NCI-H1417 treated with DMSO at 0.1 percent for 48 hours (cell line): ENCODE measurements around the gene ZNF503.

Source experiments
- DNase-seq: peaks from one replicate; lab custom pipeline; 2025; lab: John Stamatoyannopoulos, UW

ZNF503 gene

GRCh38 chr10:75401569-75402485, at the start of gene ZNF503:
TSS of gene ZNF503 (minus strand) at chr10:75401764. CDS start at chr10:75401419, 345 bp downstream.
- peak; percentile 71 for DNase-seq

GRCh38 chr10:75450644-75451640, 49.4 kb upstream of the ZNF503 start:
- DNase-seq: peak; percentile 16

GRCh38 chr10:75450075-75450445, 48.5 kb upstream of the ZNF503 start:
- DNase-seq: no peak

GRCh38 chr10:75449382-75450074, 48.0 kb upstream of the ZNF503 start:
- no peak for DNase-seq

GRCh38 chr10:75448166-75448565, 46.6 kb upstream of the ZNF503 start:
- DNase-seq: no peak

GRCh38 chr10:75446508-75446907, 44.9 kb upstream of the ZNF503 start:
- DNase-seq: no peak

- DNase-seq: no peak
Observed at GRCh38 chr10:75444781-75445386, 43.3 kb upstream of the ZNF503 start.

- no peak for DNase-seq
Observed at GRCh38 chr10:75443362-75443761, 41.8 kb upstream of the ZNF503 start.

- no peak for DNase-seq
Observed at GRCh38 chr10:75441682-75442081, 40.1 kb upstream of the ZNF503 start.

- DNase-seq: no peak
Observed at GRCh38 chr10:75441196-75441595, 39.6 kb upstream of the ZNF503 start.

GRCh38 chr10:75440271-75440793, 38.8 kb upstream of the ZNF503 start:
- no peak for DNase-seq

- DNase-seq: no peak
Observed at GRCh38 chr10:75439811-75440210, 38.2 kb upstream of the ZNF503 start.

GRCh38 chr10:75438275-75438674, 36.7 kb upstream of the ZNF503 start:
- DNase-seq: no peak

- no peak for DNase-seq
Observed at GRCh38 chr10:75437693-75438092, 36.1 kb upstream of the ZNF503 start.

- DNase-seq: no peak
Observed at GRCh38 chr10:75436896-75437295, 35.3 kb upstream of the ZNF503 start.

GRCh38 chr10:75435291-75435690, 33.7 kb upstream of the ZNF503 start:
- no peak for DNase-seq

GRCh38 chr10:75434291-75434690, 32.7 kb upstream of the ZNF503 start:
- DNase-seq: no peak

- no peak for DNase-seq
Observed at GRCh38 chr10:75433216-75433615, 31.7 kb upstream of the ZNF503 start.

- no peak for DNase-seq
Observed at GRCh38 chr10:75432763-75433162, 31.2 kb upstream of the ZNF503 start.

GRCh38 chr10:75432176-75432575, 30.6 kb upstream of the ZNF503 start:
- DNase-seq: no peak
